Adrenal gland (tissue), 5 donors: ENCODE data around the gene CPT1A.

ENCODE experiments used
- CTCF ChIP-seq, 6 experiments: fragments of 450-650 bp in 4 of 6; fragments of 200-600 bp in 2 of 6; sonication (generic) in 1 of 6; IDR thresholded peaks; 1 replicate in 5 of 6; 2 replicates in 1 of 6; pipeline versions ENCODE4 v1.5.1 to v1.8.0; 2016 to 2021; ENCODE audit warnings: antibody characterized with exemption in 6 of 6, mild to moderate bottlenecking in 2 of 6, moderate library complexity in 1 of 6
- POLR2A ChIP-seq, 2 donors: fragments of 450-650 bp; IDR thresholded peaks; one replicate each; pipeline ENCODE4 v1.6.1; 2017; ENCODE audit warnings: antibody characterized with exemption in 2 of 2, mild to moderate bottlenecking in 2 of 2, moderate library complexity in 1 of 2
- donor health status: DM: no; HTN: no; CAD: no.

GRCh38 chr11:68714060-68714856, 127.5 kb downstream of the CPT1A start:
- TF ChIP-seq CTCF (IDR thresholded peaks at IDR 0.05) (no peak), POLR2A (IDR thresholded peaks at IDR 0.05) (no peak)
